ENCODE results near the gene MDC1. TPM values are rescaled to one million over a fixed set of nuclear protein-coding genes. Genes with fewer than 3 reads are reported as not detected.
A peak's percentile ranks its signal among the peaks of the same experiment; 100 is the strongest.

Gene MDC1
- total and polyA plus RNA-seq, 8 donors, result 28.2 to 53.6 (median 48.8) TPM

DNA sequence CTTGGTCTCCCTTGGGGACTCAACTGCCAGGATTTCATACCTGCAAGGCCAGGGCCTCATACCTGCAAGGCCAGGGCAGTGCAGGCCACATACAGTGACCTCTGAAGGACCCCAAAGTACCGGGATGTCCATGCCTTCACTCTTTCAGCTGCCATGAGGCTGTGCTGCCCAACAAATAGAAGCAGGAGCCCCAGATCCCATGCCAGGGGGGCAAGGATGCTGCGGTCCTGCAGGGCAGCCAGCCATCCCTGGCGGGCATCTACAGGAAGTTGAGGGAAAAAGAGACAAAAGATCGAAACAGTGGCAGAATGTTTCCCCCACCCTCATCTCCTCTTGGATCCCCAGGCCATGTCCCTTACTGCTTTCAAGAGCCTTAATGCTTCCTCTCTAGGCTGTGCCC lies 27.1 kb downstream of the MDC1 start:
- Histone ChIP-seq H3K36me3 (peaks cover 0 to 4% of the 10 kb centered on the region in 2 donors), H3K27ac (peak overlapping the region; percentile 74 to 97), H3K4me3 (peak overlapping the region; percentile 47 to 91), H3K27me3 (no peaks in the 10 kb centered on the region), H3K4me1 (peaks cover 14 to 42% of the 10 kb centered on the region in 2 donors), H3K9me3 (no peaks in the 10 kb centered on the region)
- TF ChIP-seq, protein P1, sequence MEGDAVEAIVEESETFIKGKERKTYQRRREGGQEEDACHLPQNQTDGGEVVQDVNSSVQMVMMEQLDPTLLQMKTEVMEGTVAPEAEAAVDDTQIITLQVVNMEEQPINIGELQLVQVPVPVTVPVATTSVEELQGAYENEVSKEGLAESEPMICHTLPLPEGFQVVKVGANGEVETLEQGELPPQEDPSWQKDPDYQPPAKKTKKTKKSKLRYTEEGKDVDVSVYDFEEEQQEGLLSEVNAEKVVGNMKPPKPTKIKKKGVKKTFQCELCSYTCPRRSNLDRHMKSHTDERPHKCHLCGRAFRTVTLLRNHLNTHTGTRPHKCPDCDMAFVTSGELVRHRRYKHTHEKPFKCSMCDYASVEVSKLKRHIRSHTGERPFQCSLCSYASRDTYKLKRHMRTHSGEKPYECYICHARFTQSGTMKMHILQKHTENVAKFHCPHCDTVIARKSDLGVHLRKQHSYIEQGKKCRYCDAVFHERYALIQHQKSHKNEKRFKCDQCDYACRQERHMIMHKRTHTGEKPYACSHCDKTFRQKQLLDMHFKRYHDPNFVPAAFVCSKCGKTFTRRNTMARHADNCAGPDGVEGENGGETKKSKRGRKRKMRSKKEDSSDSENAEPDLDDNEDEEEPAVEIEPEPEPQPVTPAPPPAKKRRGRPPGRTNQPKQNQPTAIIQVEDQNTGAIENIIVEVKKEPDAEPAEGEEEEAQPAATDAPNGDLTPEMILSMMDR (IDR thresholded peaks at IDR 0.05), result no peak
- intact Hi-C loops (cut with DNase I), result loop anchor here in 1 of 2 donors (10.0 kb wide), 1 partner anchor 45 kb away; no protein-coding TSS in a partner anchor
- DNase-seq, result no peak
- ATAC-seq, result no peak

DNA sequence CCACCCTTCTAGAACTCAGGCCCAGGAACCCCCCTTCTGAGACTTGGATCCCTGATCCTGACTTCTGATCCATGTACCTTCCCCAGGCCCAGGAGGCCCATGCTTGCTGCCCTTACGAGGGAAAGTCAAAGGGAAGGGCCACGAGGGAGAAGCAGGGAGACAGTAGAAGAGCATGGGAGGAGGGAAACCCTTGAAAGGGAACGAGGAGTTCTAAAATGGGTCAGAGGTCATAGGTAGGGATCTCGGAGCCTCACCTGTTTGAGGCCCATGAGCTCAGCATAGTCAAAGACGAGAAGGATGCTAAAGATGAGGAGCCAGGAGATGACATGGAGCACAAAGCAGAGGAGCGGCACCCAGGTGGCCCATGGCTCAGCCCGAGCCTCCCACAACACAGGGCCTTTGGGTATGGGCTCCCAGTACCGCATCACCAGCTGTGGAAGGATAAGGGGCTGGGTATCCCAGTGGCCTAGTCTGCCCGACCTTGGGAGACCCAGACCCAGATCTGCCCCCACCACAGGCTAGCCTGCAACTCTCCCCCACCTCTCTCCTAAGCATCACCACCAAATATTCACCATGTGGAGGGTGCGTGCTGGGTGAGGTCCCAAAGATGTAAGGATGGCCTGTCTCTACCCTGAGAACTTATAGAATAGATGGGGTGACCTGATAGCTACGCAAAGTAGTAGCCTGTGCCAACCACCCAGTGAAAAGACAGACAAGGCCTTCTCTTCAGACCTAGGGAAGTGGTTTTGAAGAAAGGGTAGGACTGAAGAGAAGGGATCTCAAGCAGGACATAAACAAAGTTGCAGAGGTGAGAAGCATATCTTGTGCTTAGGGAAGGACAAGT lies 27.8 kb downstream of the MDC1 start:
- intact Hi-C loops (cut with DNase I), result loop anchor here in 1 of 2 donors (10.0 kb wide), 1 partner anchor 46 kb away; no protein-coding TSS in a partner anchor
- H3K4me1 ChIP-seq, result peaks cover 14 to 42% of the 10 kb centered on the region in 2 donors

DNA sequence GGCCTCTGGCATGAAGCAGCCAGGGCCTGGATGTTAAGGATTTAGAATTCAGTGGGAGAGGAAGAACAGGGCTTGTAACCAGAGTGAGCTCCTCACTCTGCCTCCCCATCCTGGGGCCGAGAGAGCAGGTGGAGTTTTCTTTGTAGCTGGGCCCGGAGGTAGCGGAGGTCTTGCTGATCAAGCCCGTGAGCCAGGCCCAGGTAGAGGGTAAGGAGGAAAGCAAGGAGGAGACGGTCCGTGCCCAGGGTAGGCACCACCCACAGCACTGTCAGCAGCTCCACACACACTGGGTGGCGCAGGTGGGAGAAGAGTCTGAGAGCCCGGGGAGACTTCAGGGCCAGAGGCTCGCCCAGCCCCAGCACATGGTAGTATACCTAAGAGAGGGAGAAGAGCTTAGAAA lies 28.5 kb downstream of the MDC1 start:
- DNase-seq (no peak), ATAC-seq (no peak)
- TF ChIP-seq, protein P1 (IDR thresholded peaks at IDR 0.05), result no peak
- intact Hi-C loops (cut with DNase I), result loop anchor here in 1 of 2 donors (10.0 kb wide), 1 partner anchor 46 kb away; no protein-coding TSS in a partner anchor
- Histone ChIP-seq H3K4me1 (peaks cover 14 to 42% of the 10 kb centered on the region in 2 donors), H3K9me3 (no peaks in the 10 kb centered on the region), H3K27ac (peak overlapping the region; percentile 96 to 97), H3K4me3 (peak overlapping the region in 1 of 2 donors; percentile 91), H3K36me3 (peaks cover 0 to 14% of the 10 kb centered on the region in 2 donors), H3K27me3 (no peaks in the 10 kb centered on the region)

More for the DNA sequence above, 27.8 kb downstream of the MDC1 start:
- ATAC-seq, result no peak
- H3K36me3 ChIP-seq, result peaks cover 0 to 11% of the 10 kb centered on the region in 2 donors
- peak overlapping the region in 1 of 2 donors; percentile 91 for H3K4me3 ChIP-seq
- TF ChIP-seq, protein P1 (IDR thresholded peaks at IDR 0.05), result no peak
- H3K27ac ChIP-seq, result peak overlapping the region; percentile 74 to 97
- no peaks in the 10 kb centered on the region for H3K9me3 ChIP-seq
- DNase-seq, result no peak
- H3K27me3 ChIP-seq, result no peaks in the 10 kb centered on the region

DNA sequence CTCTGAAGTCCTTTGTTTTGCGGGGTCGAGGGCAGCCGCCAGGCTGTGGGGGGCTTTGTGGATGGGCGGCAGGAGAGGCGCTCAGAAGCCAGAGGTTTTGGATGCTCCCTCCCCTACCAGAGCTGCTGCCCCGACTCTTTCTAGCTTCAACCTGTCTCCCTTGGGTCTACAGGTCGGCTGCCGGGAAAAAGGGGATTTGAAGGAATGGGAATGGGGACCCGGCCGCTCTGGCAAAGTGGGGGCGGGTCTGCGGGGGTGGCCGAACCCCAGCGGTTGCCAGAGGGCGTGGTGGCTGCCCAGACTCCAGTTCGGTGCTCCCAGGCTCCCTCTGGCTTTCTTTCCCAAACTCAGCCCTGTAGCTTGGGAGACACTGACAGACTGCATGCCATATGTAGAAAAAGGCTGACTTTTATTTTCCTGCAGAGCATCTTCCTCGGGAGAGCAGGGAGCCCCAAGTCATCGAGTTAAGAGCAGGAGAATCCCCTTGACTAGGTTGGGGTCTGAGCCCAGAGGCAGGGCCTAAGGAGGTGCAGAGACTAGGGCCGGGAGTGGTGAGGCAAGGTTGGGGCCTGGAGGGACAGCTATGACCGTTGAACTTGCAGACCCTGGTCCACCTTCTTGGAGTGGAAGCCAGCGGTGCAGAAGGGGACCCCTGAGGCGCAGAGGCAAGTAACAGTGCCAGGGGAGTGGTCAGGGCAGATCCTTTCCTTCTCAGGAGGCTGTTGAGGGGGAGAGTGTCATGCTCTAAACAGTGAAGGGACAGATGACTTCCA lies 29.2 kb downstream of the MDC1 start:
- peaks cover 0 to 14% of the 10 kb centered on the region in 2 donors for H3K36me3 ChIP-seq
- H3K4me1 ChIP-seq, result peaks cover 14 to 42% of the 10 kb centered on the region in 2 donors
- intact Hi-C loops (cut with DNase I), result loop anchor here in 1 of 2 donors (10.0 kb wide), 1 partner anchor 47 kb away; no protein-coding TSS in a partner anchor
- peak in 2 of 4 donors; percentile 52 to 61 for DNase-seq
- TF ChIP-seq, protein P1 (IDR thresholded peaks at IDR 0.05), result no peak
- H3K27ac ChIP-seq, result peak overlapping the region; percentile 96 to 97
- H3K27me3 ChIP-seq, result no peaks in the 10 kb centered on the region
- no peak for ATAC-seq
- H3K9me3 ChIP-seq, result no peaks in the 10 kb centered on the region
- peak overlapping the region; percentile 53 to 91 for H3K4me3 ChIP-seq
